SW 1271 (cell line): Measurements from ENCODE around the gene NCKAP5.
"Not testable (repeated sequence)": the region's sequence is repeated elsewhere in the genome, so short reads cannot be mapped to it uniquely, and the experiment has no call there.

Experiments used
- DNase-seq, 2 experiments: peaks; one replicate each; lab custom pipeline; 2025; lab: John Stamatoyannopoulos, UW

Gene NCKAP5

GRCh38 chr2:132715386-132716351, 852.6 kb downstream of the NCKAP5 start:
- no peak for DNase-seq

GRCh38 chr2:132703396-132703795, 864.9 kb downstream of the NCKAP5 start:
- no peak for DNase-seq

GRCh38 chr2:132701810-132702209, 866.5 kb downstream of the NCKAP5 start:
- DNase-seq: no peak

GRCh38 chr2:132699802-132700201, 868.5 kb downstream of the NCKAP5 start:
- DNase-seq: not testable (repeated sequence)

- not testable (repeated sequence) for DNase-seq
Measured at GRCh38 chr2:132698347-132698746, 869.9 kb downstream of the NCKAP5 start.

- DNase-seq: no peak
Measured at GRCh38 chr2:132697556-132698205, 870.6 kb downstream of the NCKAP5 start.

- no peak for DNase-seq
Measured at GRCh38 chr2:132692816-132693215, 875.4 kb downstream of the NCKAP5 start.

GRCh38 chr2:132691556-132691955, 876.7 kb downstream of the NCKAP5 start:
- no peak for DNase-seq

GRCh38 chr2:132690664-132691303, 877.5 kb downstream of the NCKAP5 start:
- DNase-seq: no peak

GRCh38 chr2:132681766-132682165, 886.5 kb downstream of the NCKAP5 start:
- DNase-seq: no peak

GRCh38 chr2:132680544-132680943, 887.7 kb downstream of the NCKAP5 start:
- DNase-seq: no peak

GRCh38 chr2:132678483-132678882, 889.8 kb downstream of the NCKAP5 start:
- DNase-seq: no peak

- DNase-seq: no peak
Measured at GRCh38 chr2:132677661-132678060, 890.6 kb downstream of the NCKAP5 start.

- no peak for DNase-seq
Measured at GRCh38 chr2:132676999-132677398, 891.3 kb downstream of the NCKAP5 start.

GRCh38 chr2:132671151-132671835, 897.0 kb downstream of the NCKAP5 start:
- DNase-seq: peak in 1 of 2 experiments; percentile 70

GRCh38 chr2:132670496-132671150, 897.6 kb downstream of the NCKAP5 start:
- peak in 1 of 2 experiments; percentile 6 for DNase-seq

- DNase-seq: peak in 1 of 2 experiments; percentile 5
Measured at GRCh38 chr2:132669908-132670495, 898.3 kb downstream of the NCKAP5 start, which contains the start of gene LYPD1. TSS of gene LYPD1 (minus strand) at chr2:132670205. CDS start at chr2:132669932, 273 bp downstream.

GRCh38 chr2:132668987-132669907, 899.0 kb downstream of the NCKAP5 start:
- no peak for DNase-seq

GRCh38 chr2:132668189-132668823, 900.0 kb downstream of the NCKAP5 start:
- DNase-seq: no peak
